A673 (cell line): ENCODE measurements around the gene C13orf46. TPM values are rescaled to one million over a fixed set of nuclear protein-coding genes. Genes with fewer than 3 reads are reported as not detected.

Experiments used
- BruUV-seq: library from RNA; stranded (reverse); fragments of 400-500 nt; replicated peaks from 2 replicates; lab custom pipeline; 2021; lab: Mats Ljungman, UMichigan
- CTCF ChIA-PET: fragments of 300-600 bp; sonication (Branson Sonifier 250); formaldehyde crosslinking; loops from one replicate; lab custom pipeline; 2022; ENCODE audit warnings: antibody characterized with exemption; lab: Charles Lee
- POLR2A ChIA-PET: fragments of 300-600 bp; sonication (Branson Sonifier 250); formaldehyde crosslinking; loops from one replicate; lab custom pipeline; 2022; ENCODE audit warnings: antibody characterized with exemption; ENCODE audit not compliant: low non-redundant PET; lab: Charles Lee
- DNase-seq: peaks from one replicate; pipeline ENCODE4 v3.0.0-alpha.2; 2015; ENCODE audit warnings: low spot score
- H3K27ac ChIP-seq: fragments of 200-600 bp; sonication (generic); 2 replicates; pipeline ENCODE4 v1.5.1; 2016; ENCODE audit warnings: mixed run types, low read depth, mild to moderate bottlenecking, mixed read lengths, antibody characterized with exemption, low read length; ENCODE audit not compliant: poor library complexity, severe bottlenecking
- H3K27me3 ChIP-seq: fragments of 200-600 bp; sonication (generic); replicated peaks from 2 replicates; pipeline ENCODE4 v1.6.1; 2017; ENCODE audit warnings: mixed run types, low read depth, mild to moderate bottlenecking, mixed read lengths, antibody characterized with exemption, low read length; ENCODE audit not compliant: insufficient read depth, poor library complexity
- H3K36me3 ChIP-seq: fragments of 200-600 bp; sonication (generic); 2 replicates; pipeline ENCODE4 v1.6.1; 2016; ENCODE audit warnings: mixed run types, mild to moderate bottlenecking, mixed read lengths, antibody characterized with exemption, low read length; ENCODE audit not compliant: insufficient read depth, poor library complexity, severe bottlenecking
- H3K4me1 ChIP-seq: fragments of 200-600 bp; sonication (generic); 2 replicates; pipeline ENCODE4 v1.6.1; 2017; ENCODE audit warnings: mixed run types, mild to moderate bottlenecking, mixed read lengths, antibody characterized with exemption, low read length; ENCODE audit not compliant: insufficient read depth, poor library complexity, severe bottlenecking
- H3K4me3 ChIP-seq: fragments of 200-600 bp; sonication (generic); 2 replicates; pipeline ENCODE4 v1.5.1; 2016; ENCODE audit warnings: low read depth, mixed run types, mild to moderate bottlenecking, mixed read lengths, low read length; ENCODE audit not compliant: poor library complexity, severe bottlenecking
- H3K9me3 ChIP-seq: fragments of 200-600 bp; sonication (generic); 2 replicates; pipeline ENCODE4 v1.6.1; 2016; ENCODE audit warnings: mixed run types, low read depth, mild to moderate bottlenecking, mixed read lengths, antibody characterized with exemption, low read length; ENCODE audit not compliant: poor library complexity, severe bottlenecking
- EZH2 ChIP-seq: fragments of 200-600 bp; sonication (generic); IDR thresholded peaks from 2 replicates; pipeline ENCODE4 v1.6.1; 2017; ENCODE audit warnings: borderline replicate concordance, low read depth, mild to moderate bottlenecking, mixed read lengths, antibody characterized with exemption, low read length; ENCODE audit not compliant: poor library complexity, severe bottlenecking
- intact Hi-C: fragments of 100-400 bp; cut with micrococcal nuclease; formaldehyde crosslinking; loops from one replicate; pipeline ENCODE4 v1.10.0; 2022; ENCODE audit not compliant: unreplicated experiment
- total RNA-seq: library from RNA; stranded (reverse); gene quantifications from 2 replicates; pipeline ENCODE4 v1.2.3, GENCODE V29; 2021
- TF ChIP-seq, protein P1 (sequence below): fragments of 300-800, 200-600 bp; sonication (generic); conservative IDR thresholded peaks from 2 replicates; pipeline ENCODE4 v1.5.1; 2017; ENCODE audit warnings: low read depth, mild to moderate bottlenecking, antibody characterized with exemption, low read length, moderate library complexity, mixed read lengths

The C13orf46 gene
- total RNA-seq, 1 experiment from 2014 or later, result 3.6 TPM

DNA sequence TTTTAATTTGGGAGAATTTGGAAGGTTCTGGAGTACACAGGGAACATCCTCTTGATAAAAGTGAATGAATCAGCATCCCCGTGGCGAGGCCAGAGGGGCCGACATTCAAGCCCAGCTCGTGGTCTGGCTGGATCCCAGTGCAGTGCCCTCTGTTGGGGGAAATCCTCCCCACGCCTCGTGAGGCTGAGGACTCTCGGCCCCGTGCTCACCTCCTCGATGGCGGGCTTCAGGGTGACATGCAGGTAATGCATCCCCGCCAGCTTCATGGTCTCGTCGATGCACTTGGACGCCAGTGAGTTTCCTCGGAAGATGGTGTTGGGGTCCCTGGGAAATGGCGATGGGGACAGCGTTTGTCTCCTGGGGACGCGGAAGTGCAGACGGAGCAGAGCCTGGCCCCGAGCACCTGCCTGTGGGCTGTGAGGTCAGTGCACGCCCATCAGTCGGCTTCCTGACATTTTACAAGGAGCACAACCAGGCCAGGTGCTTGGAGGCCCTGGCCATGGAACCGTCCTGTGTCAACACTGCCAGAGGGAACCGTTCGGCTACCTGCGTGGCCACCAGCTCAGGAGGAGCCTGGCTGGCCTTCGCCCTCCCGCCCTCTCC, 43.3 kb upstream of the C13orf46 start:
- Histone ChIP-seq H3K27ac (no peak overlapping the region), H3K9me3 (no peaks in the 10 kb centered on the region), H3K36me3 (no peaks in the 10 kb centered on the region), H3K4me3 (no peak overlapping the region), H3K4me1 (no peaks in the 10 kb centered on the region), H3K27me3 (no peaks in the 10 kb centered on the region)
- ChIA-PET POLR2A (no interaction called here), CTCF (no interaction called here)
- no TSS peak for BruUV-seq
- no peak for DNase-seq
- intact Hi-C loops, result no loop called here
- TF ChIP-seq EZH2, result no peak
- TF ChIP-seq, protein P1, sequence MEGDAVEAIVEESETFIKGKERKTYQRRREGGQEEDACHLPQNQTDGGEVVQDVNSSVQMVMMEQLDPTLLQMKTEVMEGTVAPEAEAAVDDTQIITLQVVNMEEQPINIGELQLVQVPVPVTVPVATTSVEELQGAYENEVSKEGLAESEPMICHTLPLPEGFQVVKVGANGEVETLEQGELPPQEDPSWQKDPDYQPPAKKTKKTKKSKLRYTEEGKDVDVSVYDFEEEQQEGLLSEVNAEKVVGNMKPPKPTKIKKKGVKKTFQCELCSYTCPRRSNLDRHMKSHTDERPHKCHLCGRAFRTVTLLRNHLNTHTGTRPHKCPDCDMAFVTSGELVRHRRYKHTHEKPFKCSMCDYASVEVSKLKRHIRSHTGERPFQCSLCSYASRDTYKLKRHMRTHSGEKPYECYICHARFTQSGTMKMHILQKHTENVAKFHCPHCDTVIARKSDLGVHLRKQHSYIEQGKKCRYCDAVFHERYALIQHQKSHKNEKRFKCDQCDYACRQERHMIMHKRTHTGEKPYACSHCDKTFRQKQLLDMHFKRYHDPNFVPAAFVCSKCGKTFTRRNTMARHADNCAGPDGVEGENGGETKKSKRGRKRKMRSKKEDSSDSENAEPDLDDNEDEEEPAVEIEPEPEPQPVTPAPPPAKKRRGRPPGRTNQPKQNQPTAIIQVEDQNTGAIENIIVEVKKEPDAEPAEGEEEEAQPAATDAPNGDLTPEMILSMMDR, result 0 out of 2 replicates have a peak, but pooled peaks have one; percentile 14

DNA sequence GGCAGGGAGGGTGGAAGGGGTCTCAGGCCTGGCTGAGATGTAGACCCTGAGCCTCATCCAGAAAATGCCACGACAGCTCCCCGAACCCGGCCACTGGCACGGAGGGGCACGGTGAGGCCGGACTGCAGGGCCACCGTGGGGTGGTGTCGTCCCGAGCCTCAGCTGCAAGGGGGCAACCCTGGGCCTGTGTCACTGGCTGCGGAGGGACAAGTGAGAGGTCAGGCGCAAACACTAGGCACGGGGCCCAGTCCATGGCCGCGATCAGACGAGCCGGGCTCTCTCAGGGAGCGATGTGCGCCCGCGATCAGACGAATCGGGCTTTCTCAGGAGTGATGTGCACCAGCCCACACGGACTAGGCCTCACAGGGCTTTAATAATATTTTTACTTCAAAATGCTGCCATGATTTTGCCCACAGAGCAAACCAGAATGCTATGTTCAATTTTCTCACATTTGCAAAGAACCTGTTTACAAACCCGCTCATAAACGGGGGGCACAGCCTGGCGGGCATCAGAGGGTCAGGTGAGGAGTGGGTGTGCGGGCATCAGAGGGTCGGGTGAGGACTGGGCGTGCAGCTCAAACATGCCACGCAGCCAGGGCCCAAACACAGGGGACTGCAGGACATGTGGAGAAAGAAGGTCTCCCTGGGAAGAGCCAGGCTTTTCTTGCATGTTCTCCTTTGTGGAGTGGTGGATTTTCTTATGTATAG, 42.6 kb upstream of the C13orf46 start:
- no TSS peak for BruUV-seq
- no peak overlapping the region for H3K4me3 ChIP-seq
- H3K36me3 ChIP-seq, result no peaks in the 10 kb centered on the region
- ChIA-PET POLR2A (no interaction called here), CTCF (no interaction called here)
- TF ChIP-seq, protein P1, result no peak
- TF ChIP-seq EZH2, result no peak
- H3K4me1 ChIP-seq, result no peaks in the 10 kb centered on the region
- H3K9me3 ChIP-seq, result no peaks in the 10 kb centered on the region
- no peak for DNase-seq
- no peaks in the 10 kb centered on the region for H3K27me3 ChIP-seq
- no peak overlapping the region for H3K27ac ChIP-seq
- intact Hi-C loops, result no loop called here

DNA sequence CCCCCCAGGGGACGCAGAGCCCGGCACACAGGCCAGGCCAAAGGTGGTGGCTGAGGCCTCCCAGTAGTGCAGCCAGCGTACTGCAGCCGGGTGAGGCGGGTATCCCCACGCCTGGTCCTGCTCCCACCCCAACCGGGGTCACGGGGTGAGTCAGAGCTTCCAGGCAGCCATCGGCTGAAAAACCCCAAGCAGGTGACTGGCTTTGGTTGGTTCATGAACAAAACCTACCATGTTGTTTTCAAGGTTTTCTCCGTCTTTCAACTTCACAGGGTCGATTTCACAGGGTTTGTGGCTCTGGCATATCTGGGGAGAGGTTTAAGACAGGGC, 42.1 kb upstream of the C13orf46 start:
- no peak for DNase-seq
- TF ChIP-seq, protein P1, result no peak
- TF ChIP-seq EZH2, result no peak
- H3K36me3 ChIP-seq, result no peaks in the 10 kb centered on the region
- no peak overlapping the region for H3K27ac ChIP-seq
- intact Hi-C loops, result no loop called here
- BruUV-seq, result no TSS peak
- POLR2A ChIA-PET, result no interaction called here
- no peak overlapping the region for H3K4me3 ChIP-seq
- CTCF ChIA-PET, result no interaction called here
- no peaks in the 10 kb centered on the region for H3K9me3 ChIP-seq
- H3K4me1 ChIP-seq, result no peaks in the 10 kb centered on the region
- H3K27me3 ChIP-seq, result no peaks in the 10 kb centered on the region
